ENCODE results near the gene ZNF91.
"Not testable (repeated sequence)": the region's sequence is repeated elsewhere in the genome, so short reads cannot be mapped to it uniquely, and the experiment has no call there.

ZNF91 gene

DNA sequence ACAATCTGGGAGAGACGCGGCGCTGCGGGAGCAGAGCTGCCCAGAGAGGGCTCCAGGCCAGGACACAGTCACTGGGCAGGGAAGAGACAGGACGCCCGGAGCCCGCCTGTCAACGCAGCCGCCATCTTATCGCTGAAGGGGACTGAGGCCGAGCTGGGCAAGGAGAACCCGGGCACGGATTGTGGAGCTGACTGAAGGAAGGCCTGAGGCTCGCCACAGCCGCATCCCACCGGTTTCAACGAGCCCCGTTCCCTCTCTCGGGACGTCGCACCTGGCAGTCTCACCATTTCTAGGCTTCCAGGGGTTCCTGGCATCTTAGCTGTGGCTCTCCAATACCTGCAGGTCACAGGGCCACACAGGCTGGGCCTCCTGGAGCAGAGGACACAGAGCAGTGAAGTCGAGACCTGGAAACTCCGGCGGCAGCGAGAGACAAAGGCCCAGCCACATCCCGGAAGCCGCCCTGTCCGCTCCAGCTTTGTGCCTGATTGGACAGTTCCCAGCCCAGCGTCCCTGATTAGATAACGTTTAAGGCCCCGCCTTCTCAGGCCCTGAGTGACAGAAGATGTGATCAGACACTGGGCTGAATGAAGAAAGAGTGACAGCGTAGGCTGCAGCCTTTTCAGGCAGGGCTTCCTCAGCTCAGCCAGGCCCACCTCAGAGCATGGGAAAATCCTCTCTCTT is at the start of gene ZNF91:
Gene ZNF91, minus strand, starts transcription at position 431 of the 681 bp plus-strand sequence. Its CDS starts 117 bp downstream, at position 314.
- peak; percentile 98 for DNase-seq (ENCODE audit: low read depth, low spot score)

DNA sequence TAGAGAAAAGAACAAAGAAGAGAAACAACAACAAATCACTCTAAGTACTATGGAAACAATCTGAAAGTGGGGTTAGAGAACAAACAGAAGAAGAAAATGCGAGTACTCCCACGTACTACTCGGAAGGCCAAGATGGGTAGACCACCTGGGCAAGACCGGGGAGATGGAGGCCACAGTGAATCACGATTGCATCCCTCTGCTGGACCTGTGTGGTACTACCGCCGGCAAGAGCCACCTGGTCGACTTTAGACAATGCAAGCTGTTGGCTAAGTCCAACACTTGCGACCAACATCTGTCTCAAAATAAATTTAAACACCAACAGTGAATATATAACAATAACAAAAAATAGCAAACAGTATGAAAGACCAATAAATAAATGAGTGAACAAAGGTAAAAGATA is 45.5 kb upstream of the ZNF91 start:
- DNase-seq (ENCODE audit: low read depth, low spot score): peak; percentile 44

DNA sequence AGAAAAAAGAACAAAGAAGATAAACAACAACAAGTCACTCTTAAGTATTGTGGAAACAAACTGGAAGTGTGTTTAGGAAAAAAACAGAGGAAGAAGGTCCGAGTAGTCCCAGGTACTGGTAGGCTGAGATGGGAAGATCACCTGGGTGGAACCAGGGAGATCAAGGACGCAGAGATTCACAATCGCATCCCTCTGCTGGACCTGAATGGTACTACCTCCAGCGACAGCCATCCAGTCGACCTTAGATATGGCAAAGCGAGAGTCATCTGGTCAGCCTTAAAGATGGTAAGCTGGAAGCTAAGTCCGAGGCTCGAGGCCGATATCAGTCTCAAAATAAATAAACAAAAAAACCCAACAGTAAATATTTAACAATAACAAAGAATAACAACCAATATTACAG is 44.9 kb upstream of the ZNF91 start:
- peak; percentile 26 for DNase-seq (ENCODE audit: low read depth, low spot score)

DNA sequence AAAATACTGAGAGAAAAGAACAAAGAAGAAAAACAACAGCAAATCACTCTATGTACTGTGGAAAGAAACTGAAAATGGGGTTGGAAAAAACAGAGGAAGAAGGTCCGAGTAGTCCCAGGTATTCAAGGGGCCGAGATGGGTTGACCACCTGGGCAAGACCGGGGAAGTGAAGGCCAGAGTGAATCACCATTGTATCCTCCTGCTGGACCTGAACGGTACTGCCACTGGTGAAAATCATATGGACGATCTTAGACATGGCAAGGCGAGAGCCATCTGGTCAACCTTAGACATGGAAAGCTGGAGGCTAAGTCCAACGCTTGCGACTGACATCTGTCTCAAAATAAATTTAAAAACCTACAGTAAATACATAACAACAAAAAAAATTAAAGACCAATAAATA is 44.4 kb upstream of the ZNF91 start:
- peak; percentile 16 for DNase-seq (ENCODE audit: low read depth, low spot score)

DNA sequence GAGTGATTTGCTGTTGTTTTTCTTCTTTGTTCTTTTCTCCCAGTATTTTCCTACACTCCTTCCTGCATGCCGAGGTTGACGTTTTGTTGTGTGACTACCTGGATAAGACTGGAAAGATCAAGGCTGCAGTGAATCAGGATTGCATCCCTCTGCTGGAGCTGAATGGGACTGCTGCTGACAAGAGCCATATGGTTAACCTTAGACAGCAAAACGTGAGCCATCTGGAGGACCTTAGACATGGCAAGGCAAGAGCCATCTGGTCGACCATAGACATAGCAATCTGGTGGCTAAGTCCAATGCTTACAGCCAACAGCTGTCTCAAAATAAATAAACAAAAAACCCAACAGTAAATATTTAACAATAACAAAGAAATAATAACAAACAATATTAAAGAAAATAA is 42.6 kb upstream of the ZNF91 start:
- peak; percentile 10 for DNase-seq (ENCODE audit: low read depth, low spot score)

DNA sequence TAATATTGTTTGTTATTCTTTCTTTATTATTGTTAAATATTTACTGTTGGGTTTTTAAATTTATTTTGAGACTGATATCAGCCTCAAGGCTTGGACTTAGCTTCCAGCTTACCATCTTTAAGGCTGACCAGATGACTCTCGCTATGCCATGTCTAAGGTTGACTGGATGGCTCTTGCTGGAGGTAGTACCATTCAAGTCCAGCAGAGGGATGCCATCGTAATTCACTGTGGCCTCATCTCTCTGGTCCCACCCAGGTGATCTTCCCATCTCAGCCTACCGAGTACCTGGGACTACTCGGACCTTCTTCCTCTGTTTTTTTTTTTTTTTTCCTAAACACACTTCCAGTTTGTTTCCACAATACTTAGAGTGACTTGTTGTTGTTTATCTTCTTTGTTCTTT is 41.7 kb upstream of the ZNF91 start:
- DNase-seq (ENCODE audit: low read depth, low spot score): peak; percentile 30

DNA sequence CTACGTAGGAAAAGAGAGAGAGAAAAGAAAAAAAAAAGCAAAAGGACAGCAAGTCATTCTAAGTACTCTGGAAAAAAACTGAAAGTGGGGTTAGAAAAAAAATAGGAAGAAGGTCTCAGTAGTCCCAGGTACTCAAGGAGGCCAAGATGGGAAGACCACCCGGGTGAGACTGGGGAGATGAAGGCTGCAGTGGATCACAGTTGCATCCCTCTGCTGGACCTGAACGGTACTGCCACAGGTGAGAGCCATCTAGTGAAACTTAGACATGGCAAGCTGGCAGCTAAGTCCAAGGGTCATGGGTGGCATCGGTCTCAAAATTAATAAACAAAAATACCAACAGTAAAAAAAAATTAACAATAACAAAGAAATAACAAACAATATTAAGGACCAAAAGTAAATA is 41.0 kb upstream of the ZNF91 start:
- peak; percentile 12 for DNase-seq (ENCODE audit: low read depth, low spot score)

DNA sequence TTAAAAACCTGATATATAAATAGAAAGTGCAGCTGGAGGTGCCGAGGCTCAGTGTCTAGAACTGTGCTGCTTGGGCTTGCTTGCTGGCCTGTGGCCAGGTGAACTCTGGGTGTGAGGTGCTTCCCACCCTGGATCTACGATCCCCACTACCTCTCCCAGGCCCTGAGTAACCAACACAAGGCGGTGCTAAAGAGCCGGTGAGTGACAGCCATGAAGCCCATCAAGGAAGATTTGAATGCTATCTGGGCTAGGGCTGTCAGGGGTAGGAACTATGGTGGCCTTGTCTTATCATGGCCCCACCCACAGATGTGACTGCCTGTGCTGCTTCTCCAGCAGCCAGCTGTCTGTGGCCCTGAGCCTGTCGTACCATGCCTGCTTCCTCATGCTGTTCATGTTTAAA is 25.6 kb upstream of the ZNF91 start:
- peak; percentile 23 for DNase-seq (ENCODE audit: low read depth, low spot score)

DNA sequence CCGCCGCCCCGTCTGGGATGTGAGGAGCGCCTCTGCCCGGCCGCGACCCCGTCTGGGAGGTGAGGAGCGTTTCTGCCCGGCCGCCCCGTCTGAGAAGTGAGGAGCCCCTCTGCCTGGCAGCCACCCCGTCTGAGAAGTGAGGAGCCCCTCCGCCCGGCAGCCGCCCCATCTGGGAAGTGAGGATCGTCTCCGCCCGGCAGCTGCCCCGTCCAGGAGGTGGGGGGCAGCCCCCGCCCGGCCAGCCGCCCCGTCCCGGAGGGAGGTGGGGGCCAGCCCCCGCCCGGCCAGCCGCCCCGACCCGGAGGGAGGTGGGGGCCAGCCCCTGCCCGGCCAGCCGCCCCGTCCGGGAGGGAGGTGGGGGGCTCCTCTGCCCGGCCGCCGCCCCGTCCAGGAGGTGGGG is 24.0 kb upstream of the ZNF91 start:
- DNase-seq (ENCODE audit: low read depth, low spot score): not testable (repeated sequence)

DNA sequence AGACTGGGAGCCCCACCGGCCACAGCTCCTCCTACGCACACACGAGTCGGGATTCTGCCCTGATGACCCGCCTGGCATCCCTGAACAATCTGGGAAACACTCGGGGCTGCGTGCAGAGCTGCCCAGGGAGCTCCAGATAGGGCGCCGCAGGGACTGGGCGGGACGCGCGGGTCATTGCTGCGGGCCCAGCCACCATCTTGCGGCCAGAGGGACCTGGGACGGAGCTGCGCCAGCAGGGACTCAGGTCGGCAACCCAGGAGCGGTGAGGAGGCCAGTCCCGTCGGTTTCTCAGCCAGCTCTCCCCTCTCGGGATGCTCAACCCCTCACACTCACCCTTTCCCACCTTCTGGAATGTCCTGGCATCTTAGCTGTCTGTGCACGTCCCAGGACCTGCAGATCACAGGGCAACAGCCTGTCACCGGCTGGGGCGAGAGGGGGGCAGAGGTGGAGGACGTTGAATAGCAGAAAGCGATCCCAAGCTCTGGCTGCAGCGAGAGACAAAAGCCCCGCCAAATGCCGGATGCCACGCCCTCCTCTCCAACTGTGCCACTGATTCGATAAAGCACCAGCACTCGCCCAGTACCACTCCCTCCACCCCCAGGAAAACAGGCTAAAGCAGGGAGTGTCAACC is 20.4 kb upstream of the ZNF91 start:
- DNase-seq (ENCODE audit: low read depth, low spot score): peak; percentile 96

DNA sequence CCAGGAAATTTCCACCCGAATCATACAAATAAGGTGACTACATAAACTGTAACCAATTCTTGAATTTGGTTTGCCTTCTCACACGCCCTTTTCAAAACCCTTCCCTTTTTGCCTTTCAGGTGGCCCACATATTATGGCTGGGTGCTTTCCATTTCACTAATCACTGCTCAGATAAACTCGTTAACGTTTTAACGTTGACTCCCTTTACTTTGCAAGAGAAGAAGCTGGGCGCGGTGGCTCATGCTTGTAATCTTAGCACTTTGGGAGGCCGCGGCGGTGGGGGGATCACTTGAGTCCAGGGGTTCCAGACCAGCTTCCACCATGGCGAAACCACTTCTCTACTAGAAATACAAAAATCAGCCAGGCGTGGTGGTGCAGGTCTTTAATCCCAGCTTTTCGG is 19.8 kb upstream of the ZNF91 start:
- no peak for DNase-seq (ENCODE audit: low read depth, low spot score)

DNA sequence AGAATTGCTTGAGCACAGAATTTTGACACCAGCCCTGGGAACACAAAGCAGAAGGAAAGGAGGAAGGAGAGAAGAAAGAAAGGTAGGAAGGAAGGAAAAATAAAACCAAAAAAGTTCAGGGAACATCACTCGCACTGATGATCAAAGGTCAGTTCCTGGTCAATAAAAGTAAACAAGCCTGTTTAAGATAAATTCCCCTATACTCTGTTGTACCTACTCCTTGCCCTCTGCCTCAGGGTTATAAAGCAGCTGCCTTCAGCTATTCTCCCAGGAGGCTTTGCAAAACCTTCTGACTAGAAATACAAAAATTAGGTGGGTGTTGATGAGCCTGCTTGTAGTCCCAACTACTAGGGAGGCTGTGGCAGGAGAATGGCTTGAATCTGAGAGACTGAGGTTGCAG is 14.9 kb upstream of the ZNF91 start:
- DNase-seq (ENCODE audit: low read depth, low spot score): no peak

DNA sequence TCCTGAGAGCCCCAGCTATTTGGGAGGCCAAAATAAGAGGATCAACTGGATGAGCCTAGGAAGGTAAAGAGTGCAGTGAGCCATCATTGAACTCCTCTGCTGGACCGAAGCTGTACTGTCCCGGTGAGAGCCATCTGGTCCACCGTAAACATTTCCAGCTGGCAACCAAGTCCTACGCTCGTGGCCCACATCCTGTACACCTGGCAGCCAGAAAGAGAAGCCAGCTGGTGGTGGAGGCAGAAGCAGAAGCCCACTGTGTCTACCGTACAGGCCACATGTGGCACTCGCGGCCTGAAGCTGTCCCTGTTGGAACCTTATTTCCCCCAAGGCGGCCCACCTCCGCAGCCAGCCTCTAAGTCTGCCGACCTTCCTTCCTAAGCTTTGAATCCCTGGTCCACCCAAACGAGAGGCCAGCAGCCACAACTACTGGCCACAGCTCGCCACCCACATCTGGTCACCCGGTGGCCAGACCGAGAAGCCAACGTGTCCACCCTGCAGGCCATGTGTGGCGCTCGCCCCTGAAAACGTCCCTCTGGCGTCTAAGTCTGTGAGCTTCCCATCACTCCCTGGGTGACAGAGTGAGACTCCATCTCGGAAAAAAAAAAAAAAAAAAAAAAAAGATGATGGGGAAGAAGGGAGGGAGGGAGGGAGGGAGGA is 14.2 kb upstream of the ZNF91 start:
- no peak for DNase-seq (ENCODE audit: low read depth, low spot score)

DNA sequence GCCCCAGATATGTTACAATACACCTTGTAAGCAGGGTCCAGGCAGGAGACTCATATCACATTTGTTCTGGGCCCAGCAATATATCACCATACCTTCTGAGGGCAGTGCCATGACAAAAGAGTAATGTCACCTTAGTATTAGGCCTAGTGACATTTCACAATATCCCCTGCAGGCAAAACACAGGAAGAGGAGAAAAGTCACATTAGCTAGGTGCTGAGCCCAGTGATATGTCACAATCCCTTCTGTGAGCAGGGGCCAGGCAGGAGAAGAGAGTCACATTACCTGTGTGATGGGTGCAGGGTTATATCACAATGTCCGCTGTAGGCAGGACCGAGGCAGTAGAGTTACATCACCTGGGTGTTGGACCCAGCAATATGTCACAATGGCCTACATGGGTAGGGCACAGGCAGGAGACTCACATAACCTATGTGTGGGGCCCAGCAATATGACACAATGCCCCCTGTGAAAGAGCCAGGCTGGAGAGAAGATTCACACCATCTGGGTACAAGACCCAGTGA is 12.4 kb upstream of the ZNF91 start:
- DNase-seq (ENCODE audit: low read depth, low spot score): no peak

DNA sequence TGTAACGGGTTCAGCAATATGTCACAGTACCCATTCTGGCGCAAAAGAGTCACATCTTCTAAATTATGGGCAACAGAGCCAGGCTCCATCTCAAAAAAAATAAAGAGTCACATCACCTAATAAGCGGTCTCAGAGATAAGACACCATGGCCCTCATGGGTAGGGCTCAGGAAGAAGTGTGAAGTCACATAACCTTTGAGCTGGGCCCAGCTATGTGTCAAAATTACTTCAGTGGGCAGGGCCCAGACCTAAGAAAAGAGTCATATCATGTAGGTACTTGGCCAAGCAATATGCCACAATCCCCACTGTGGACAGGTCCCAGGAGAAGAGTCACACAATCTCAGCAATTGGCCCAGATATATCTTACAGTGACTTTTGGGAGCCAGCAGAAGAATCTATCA is 11.4 kb upstream of the ZNF91 start:
- DNase-seq (ENCODE audit: low read depth, low spot score): no peak

DNA sequence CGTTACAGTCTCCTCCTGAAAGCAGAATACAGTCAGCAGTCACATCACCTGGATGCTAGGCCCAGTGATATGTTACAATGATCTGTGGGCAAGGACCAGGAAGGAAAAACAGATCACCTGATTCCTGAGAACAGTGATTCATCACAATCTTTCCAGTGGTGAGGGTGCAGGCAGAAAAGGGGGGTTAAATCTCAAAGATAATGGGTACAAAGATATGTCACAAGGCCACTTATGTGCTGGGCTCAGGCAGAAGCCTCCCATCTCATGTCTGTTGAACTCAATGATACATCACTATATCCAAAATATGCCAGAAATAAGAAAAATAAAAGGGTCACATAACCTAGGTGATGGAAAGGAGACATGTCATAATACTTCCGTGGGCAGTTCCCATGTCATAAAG is 10.8 kb upstream of the ZNF91 start:
- no peak for DNase-seq (ENCODE audit: low read depth, low spot score)

DNA sequence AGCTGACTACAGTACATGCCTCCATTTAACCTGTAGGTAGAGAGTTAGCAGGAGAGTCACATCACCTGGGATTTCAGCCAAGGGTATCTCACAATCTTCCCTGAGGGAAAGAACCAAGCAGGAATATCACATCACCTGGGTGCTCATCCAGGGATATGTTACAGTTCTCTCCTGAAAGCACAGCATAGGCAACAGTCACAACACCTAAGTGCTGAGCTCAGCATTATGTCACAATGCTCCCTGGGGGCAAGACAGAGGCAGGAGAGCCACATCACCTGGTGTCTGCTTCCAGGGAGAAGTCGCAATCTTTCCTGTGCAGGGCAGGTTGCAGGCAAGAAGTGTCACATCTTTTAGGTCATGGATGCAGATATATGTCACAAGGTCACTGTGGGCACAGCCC is 9.4 kb upstream of the ZNF91 start:
- DNase-seq (ENCODE audit: low read depth, low spot score): peak; percentile 8

DNA sequence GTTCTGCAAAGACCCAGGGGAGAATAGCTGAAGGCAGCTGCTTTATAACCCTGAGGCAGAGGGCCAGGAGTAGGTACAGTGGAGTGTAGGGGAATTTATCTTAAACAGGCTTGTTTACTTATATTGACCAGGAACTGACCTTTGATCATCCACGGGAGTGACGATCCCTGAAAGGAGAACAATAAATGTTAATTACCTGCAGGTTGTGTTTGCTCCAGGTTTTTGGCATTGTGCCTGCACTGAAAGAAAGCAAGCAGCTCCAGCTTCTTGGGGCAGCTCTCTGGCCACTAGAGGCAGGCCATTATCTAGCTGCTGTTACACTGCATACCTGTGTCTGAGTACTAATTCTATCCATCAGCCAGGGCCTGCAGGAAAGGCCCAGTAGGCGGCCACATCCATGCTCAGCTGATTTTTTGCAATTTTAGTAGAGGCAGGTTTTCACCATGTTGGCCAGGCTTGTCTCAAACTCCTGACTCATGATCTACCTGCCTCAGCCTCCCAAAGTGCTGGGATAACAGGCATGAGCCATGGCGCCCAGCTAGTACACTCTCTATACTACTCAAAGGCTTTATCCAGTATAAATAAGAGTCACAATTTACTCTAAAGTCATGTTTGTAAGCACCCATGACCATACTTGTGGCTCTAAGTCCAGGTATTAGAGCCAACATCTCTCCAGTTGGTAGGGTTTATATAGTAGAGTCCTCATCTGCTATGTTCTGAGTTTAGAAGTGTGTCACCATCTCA is 8.5 kb upstream of the ZNF91 start:
- peak; percentile 23 for DNase-seq (ENCODE audit: low read depth, low spot score)

DNA sequence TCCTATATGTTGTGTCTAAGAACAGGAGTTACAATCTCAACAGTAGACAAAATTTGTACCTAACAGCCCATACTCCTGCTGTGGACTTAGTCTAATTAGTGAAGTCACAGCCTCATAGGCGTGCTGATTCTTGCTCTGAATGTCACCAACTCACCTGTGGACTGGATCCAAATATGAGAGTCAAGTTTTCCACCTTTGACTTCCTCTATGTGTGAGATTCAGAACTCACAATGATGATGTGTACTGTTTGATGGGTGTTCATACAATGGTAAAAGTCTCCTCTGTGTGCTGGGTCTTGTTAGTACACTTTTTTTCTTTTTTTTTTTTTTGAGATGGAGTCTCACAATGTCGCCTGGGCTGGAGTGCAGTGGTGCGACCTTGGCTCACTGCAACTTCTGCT is 7.8 kb upstream of the ZNF91 start:
- DNase-seq (ENCODE audit: low read depth, low spot score): no peak

DNA sequence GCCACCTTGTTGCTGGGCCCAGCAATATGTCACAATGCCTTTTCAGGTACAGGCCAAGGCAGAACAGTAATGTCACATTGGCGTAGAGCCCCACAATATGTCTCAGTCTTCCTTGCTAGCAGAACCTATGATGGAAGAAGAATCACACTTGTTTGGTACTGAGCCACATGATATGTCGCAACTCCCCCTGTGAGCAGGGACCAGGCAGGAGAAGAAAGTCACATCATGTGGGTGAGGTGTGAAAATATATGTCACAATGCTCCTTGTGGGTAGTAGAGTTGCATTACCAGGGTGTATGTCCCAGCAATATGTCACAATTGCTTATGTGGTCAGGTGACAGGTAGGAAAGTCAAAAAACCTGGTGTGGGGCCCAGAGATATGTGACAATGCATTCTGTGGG is 7.1 kb upstream of the ZNF91 start:
- no peak for DNase-seq (ENCODE audit: low read depth, low spot score)

DNA sequence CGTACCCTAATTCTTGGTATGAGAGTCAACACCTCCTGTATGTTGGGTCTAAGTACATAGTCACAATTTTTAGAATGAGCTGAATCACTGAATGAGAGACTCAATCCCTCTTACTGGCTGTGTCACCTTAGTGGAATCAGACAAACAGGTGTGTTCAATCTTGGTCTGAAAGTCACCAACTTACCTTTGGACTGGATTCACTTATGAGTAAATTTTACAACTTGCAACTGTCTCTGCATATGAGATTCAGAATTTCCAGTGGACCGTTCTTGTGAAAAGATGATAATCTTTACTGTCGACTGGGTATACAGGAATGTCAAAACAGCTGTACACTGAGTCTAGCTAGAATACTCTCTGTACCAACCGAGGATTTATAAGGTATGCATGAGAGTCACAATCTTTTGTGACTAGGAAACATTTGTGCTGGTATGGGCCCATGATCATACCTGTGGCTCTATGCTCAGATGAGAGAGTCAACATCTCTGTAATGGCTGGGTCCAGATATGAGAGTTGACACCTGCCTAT is 5.9 kb upstream of the ZNF91 start:
- DNase-seq (ENCODE audit: low read depth, low spot score): no peak

DNA sequence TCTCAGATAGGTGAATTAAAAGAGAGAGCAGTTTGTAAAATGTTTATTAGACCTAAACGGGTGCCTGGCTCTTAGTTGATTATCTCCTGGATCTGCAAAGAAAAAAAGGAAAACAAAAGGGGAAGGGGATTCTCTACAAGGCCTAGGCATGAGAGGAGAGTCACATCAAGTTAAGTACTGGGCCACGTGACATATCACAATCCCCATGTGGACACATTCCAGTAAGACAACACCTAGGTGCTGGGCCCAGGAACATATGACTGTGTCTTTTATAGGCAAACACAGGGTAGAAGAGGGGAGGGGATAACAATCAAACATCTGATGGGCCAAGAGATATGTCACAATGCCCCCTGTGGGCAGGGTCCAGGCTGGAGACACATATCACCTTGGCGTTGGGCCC is 4.2 kb upstream of the ZNF91 start:
- DNase-seq (ENCODE audit: low read depth, low spot score): no peak

Data from ELF-1 (cell line).